Left lung (tissue), 10 donors: ENCODE results near the gene CFAP58. TPM values are rescaled to one million over a fixed set of nuclear protein-coding genes. Genes with fewer than 3 reads are reported as not detected.

ENCODE experiments used
- ATAC-seq: fragments of 200-7000 bp; cut with Tn5 transposase; one replicate; pipeline ENCODE4 v1.9.1; 2020; ENCODE audit warnings: moderate library complexity
- DNase-seq, 4 donors: peaks; one replicate each; pipeline ENCODE4 v3.0.0-alpha.2; 2013 to 2020
- H3K27ac ChIP-seq, 2 donors: fragments of 200-600 bp; sonication (generic) in 1 of 2; one replicate each; pipeline versions ENCODE4 v1.5.0 to v1.8.0; 2020 to 2021
- H3K27me3 ChIP-seq, 2 donors: fragments of 200-600 bp; sonication (generic) in 1 of 2; one replicate each; pipeline versions ENCODE4 v1.5.0 to v1.8.0; 2020 to 2021
- H3K36me3 ChIP-seq, 2 donors: fragments of 200-600 bp; sonication (generic) in 1 of 2; one replicate each; pipeline versions ENCODE4 v1.5.0 to v1.8.0; 2020 to 2021
- H3K4me1 ChIP-seq, 2 donors: fragments of 200-600 bp; one replicate each; pipeline ENCODE4 v1.8.0; 2021
- H3K4me3 ChIP-seq, 2 donors: fragments of 200-600 bp; sonication (generic) in 1 of 2; one replicate each; pipeline versions ENCODE4 v1.5.0 to v1.8.0; 2020 to 2021; ENCODE audit warnings: mild to moderate bottlenecking in 1 of 2
- H3K9me3 ChIP-seq, 2 donors: fragments of 200-600 bp; sonication (generic) in 1 of 2; one replicate each; pipeline versions ENCODE4 v1.5.0 to v1.8.0; 2020 to 2021
- CTCF ChIP-seq, 2 donors: fragments of 200-600 bp; sonication (generic) in 1 of 2; IDR thresholded peaks; one replicate each; pipeline versions ENCODE4 v1.5.0 to v1.8.0; 2021; ENCODE audit warnings: antibody characterized with exemption in 2 of 2
- intact Hi-C, 2 donors: fragments of 100-400 bp; cut with DNase I; formaldehyde crosslinking; loops; one replicate each; pipeline versions ENCODE4 v1.11.2 to v1.14.2; 2022
- polyA plus RNA-seq, 6 donors: library from polyadenylated mRNA; unstranded; fragments of 120-200 nt; gene quantifications; one replicate each; pipeline ENCODE4 v1.2.1, GENCODE V29; 2013; ENCODE audit not compliant: insufficient read length in 6 of 6
- total RNA-seq, 2 donors: library from RNA; stranded (reverse); fragmentation: NEBNext Ultra II Directional; extraction: Animal tissue kit (Norgen Biotek cat#: 25700); gene quantifications; one replicate each; pipeline ENCODE4 v1.2.1, GENCODE V29; 2021
- donor health status: DM: no; HTN: yes; CAD: no.
- donor health status: DM: no; HTN: no; CAD: no.

Gene CFAP58
- total and polyA plus RNA-seq, 8 donors: 0.29 to 2.2 (median 1.6) TPM

- intact Hi-C loops: no loop called here
- no peaks in the 10 kb centered on the region for H3K9me3 ChIP-seq
- H3K27me3 ChIP-seq: no peaks in the 10 kb centered on the region
- no peak for TF ChIP-seq CTCF (IDR thresholded peaks at IDR 0.05)
- peak in 1 of 4 donors; percentile 34 for DNase-seq
- peak overlapping the region in 1 of 2 donors; percentile 1 for H3K4me3 ChIP-seq
- ATAC-seq: no peak
- peak overlapping the region; percentile 41 to 100 for H3K27ac ChIP-seq
- H3K36me3 ChIP-seq: no peaks in the 10 kb centered on the region
- peaks cover 68 to 100% of the 10 kb centered on the region in 2 donors for H3K4me1 ChIP-seq
Measured at GRCh38 chr10:104321725-104322415, 31.8 kb upstream of the CFAP58 start.

GRCh38 chr10:104322416-104322782 is 31.2 kb upstream of the CFAP58 start:
- Histone ChIP-seq H3K36me3 (no peaks in the 10 kb centered on the region), H3K27ac (peak overlapping the region; percentile 41 to 100), H3K4me3 (peak overlapping the region in 1 of 2 donors; percentile 1), H3K27me3 (no peaks in the 10 kb centered on the region), H3K4me1 (peaks cover 72 to 100% of the 10 kb centered on the region in 2 donors), H3K9me3 (no peaks in the 10 kb centered on the region)
- intact Hi-C loops: no loop called here
- DNase-seq: peak in 1 of 4 donors; percentile 68
- ATAC-seq: peak; percentile 4
- TF ChIP-seq CTCF (IDR thresholded peaks at IDR 0.05): no peak

- Histone ChIP-seq H3K4me3 (no peak overlapping the region), H3K27me3 (no peaks in the 10 kb centered on the region), H3K36me3 (no peaks in the 10 kb centered on the region), H3K9me3 (no peaks in the 10 kb centered on the region), H3K27ac (peak overlapping the region; percentile 41 to 100), H3K4me1 (peaks cover 79 to 100% of the 10 kb centered on the region in 2 donors)
- intact Hi-C loops: no loop called here
- DNase-seq (no peak), ATAC-seq (no peak)
- TF ChIP-seq CTCF (IDR thresholded peaks at IDR 0.05): no peak
Measured at GRCh38 chr10:104323085-104323484, 30.5 kb upstream of the CFAP58 start.

GRCh38 chr10:104323760-104324201 is 29.9 kb upstream of the CFAP58 start:
- no peak for ATAC-seq
- H3K27ac ChIP-seq: peak overlapping the region; percentile 90 to 100
- TF ChIP-seq CTCF (IDR thresholded peaks at IDR 0.05): no peak

GRCh38 chr10:104324221-104324686 is 29.4 kb upstream of the CFAP58 start:
- intact Hi-C loops: no loop called here
- H3K9me3 ChIP-seq: no peaks in the 10 kb centered on the region
- peaks cover 85 to 100% of the 10 kb centered on the region in 2 donors for H3K4me1 ChIP-seq
- ATAC-seq (no peak), DNase-seq (peak in 2 of 4 donors; percentile 81 to 90)
- H3K36me3 ChIP-seq: no peaks in the 10 kb centered on the region
- H3K27me3 ChIP-seq: no peaks in the 10 kb centered on the region
- no peak for TF ChIP-seq CTCF (IDR thresholded peaks at IDR 0.05)
- peak overlapping the region in 1 of 2 donors; percentile 19 for H3K4me3 ChIP-seq
- peak overlapping the region; percentile 90 to 100 for H3K27ac ChIP-seq

More at GRCh38 chr10:104323760-104324201, 29.9 kb upstream of the CFAP58 start:
- Histone ChIP-seq H3K36me3 (no peaks in the 10 kb centered on the region), H3K9me3 (no peaks in the 10 kb centered on the region), H3K4me1 (peaks cover 85 to 100% of the 10 kb centered on the region in 2 donors), H3K4me3 (peak overlapping the region in 1 of 2 donors; percentile 19), H3K27me3 (no peaks in the 10 kb centered on the region)
- intact Hi-C loops: no loop called here
- DNase-seq: no peak
